ENCODE measurements around the gene SLC38A4.
"Not testable (repeated sequence)": the region's sequence is repeated elsewhere in the genome, so short reads cannot be mapped to it uniquely, and the experiment has no call there.

SLC38A4 gene

GRCh38 chr12:46775796-46776195 is 50.0 kb downstream of the SLC38A4 start:
- no peak for DNase-seq (ENCODE audit: low read depth, low spot score)

DNA sequence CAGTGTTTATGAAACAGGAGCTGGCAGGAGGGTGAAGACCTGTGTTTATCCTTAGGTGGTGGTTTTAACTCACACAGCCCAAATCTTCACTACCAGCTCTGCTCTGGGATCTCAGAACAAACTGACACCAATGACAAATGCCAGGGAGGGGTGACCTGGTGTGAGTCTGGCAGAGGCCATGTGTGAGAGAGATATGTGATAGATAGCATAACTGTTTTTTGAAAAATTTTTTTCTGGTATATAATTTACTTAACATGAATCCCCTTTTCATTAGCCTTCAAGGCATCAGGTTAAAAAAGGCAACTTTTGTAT is 51.5 kb downstream of the SLC38A4 start:
- no peak for DNase-seq (ENCODE audit: low read depth, low spot score)

DNA sequence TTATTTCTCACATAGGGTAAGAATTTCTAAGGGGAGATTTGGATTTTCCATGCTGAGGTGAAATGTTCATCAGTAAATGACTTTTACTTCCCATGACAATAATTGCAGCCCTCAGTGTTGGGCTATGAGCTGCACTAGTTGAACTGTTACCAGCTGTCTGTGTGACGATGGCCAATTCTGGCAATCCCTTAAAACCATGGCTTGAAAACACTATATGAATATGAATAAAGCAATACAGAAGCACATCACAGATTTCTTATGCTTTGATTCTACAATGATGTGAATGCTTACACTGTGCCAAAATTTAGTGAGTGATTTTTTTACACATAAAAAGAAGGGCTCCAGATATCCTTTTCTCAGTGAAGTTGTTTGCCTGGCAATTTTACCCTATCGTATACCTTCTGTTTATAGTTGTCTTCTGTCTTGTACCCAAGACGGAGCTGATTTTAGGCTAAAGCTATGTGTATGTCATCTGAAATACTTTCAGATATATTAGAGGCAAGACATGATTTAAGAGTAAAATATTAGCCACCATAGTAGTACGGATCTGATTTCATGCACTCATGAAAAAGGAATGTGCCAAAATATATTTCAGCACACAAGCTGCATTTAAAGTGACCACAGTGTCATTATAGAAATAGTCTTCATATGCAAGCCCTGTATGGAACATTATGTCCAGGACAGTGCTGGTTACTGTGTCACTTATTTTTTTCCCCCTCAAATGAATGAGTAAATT is 52.0 kb downstream of the SLC38A4 start:
- no peak for DNase-seq (ENCODE audit: low read depth, low spot score)

DNA sequence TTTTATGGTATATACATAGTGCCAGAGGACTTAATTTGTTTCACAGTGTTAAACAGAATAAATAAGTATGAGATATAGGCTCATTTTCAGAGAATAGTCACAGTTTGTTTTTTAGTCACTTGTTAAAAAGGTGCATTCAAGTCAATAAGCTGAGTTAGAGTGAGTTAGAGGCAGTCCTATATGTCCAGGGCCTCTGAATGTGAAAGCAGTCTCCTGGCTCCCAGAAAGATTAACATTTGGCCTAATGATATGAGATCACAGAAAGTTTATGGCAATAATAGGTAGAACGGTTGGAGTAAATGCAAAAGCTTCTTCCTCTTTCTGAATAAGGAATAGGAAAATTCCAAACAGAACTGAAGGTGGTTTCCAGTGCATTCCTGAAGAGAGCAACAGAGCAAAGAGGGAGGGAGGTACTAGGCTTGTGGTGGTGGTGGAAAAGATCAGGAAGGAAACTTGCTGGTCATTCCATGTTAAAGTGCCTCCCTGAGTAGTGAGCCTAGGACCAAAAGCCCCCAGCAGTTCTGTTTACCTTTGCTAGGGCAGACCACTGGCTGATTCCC is 54.4 kb downstream of the SLC38A4 start:
- DNase-seq (ENCODE audit: low read depth, low spot score) = no peak

DNA sequence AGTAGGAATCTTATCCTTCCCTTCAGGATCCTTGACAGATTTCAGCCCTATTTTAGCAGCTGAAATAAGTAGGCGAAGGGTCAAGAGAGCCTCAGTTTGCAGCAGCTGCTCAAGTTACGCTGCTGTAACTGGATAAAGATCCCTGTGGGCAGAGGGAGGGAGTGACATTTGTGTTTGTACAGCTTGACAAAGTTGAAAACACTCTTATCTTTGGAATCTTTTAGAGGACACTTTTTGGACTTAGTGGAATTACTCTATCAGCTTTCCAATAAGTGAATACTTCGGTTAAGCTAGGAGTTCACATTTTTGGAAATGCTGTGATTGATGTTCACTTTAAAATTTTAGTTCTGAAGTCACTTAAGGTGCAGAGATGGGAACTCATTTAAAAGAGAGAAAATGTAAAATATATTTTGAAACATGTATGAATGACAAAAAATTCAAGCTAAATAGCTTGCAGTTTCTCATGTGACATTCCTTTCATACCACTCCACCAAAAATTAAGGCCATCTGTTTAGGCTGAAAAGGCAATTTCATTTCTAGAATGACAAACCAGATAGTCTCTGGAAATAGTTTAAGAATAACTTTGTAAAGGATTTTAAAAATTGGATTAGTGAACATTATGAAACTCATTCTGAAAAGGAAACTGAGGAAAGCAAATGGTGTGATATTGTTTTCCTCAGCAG is 55.2 kb downstream of the SLC38A4 start:
- DNase-seq (ENCODE audit: low read depth, low spot score) = no peak

DNA sequence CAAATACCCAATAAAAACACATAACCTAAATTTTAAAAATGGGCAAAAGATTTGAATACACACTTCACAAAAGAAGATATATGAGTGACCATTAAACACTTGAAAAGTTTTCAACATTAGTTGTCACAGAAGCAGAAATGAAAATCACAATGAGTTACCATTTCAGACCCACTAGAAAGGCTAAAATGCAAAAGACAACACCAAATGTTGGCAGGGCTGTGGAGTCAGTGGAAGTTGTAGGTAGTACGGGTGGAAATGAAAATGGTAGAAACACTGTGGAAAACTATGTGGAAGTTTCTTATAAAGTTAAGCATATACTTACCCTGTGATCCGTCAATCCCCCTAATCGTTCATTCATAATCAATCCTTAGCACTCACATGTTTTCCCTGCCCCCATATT is 61.8 kb downstream of the SLC38A4 start:
- no peak for DNase-seq (ENCODE audit: low read depth, low spot score)

DNA sequence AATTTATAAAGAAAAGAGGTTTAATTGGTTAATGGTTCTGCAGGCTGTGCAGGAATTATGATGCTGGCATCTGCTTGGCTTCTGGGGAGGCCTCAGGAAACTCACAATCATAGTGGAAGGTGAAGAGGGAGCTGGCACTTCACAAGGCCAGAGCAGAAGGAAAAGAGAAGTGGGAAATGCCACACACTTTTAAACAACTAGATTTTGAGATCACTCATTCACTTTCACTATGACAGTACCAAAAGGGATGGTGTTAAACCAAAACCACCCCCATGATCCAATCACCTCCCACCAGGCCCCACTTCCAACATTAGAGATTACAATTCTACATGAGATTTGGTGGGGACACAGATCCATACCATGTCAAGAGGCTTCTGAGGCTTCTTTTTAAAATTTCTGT is 62.6 kb downstream of the SLC38A4 start:
- DNase-seq (ENCODE audit: low read depth, low spot score) = no peak

DNA sequence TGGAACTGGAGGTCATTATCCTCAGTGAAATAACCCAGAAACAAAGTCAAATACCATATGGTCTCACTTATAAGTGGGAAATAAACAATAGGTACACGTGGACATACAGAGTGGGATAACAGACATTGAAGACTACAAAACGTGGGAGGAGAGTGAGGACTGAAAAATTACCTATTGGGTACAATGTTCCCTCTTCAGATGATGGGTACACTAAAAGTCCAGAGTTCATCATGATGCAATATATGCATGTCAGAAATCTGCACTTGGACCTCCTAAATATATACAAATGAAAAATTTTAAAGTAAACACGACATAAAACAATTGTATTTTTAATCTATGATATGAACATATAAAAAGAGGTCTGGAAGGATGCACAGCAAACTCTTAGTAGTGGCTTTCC is 71.2 kb downstream of the SLC38A4 start:
- no peak for DNase-seq (ENCODE audit: low read depth, low spot score)

DNA sequence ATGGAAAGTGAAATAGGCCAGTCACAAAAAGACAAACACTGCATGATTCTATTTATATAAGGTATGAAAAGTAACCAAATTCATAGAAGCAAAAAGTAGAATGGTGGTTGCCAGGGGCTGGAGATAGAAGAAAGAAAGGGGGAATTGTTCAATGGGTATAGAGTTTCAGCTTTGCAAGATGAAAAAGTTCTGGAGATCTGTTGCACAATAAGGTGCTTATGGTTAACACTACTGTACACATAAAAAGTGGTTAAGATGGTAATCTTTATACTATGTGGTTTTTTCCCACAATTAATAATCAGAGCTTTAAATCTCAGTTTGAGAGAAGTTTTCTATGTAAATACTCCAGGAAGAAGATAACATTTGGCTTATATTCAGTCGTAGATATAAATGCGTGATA is 73.4 kb downstream of the SLC38A4 start:
- DNase-seq (ENCODE audit: low read depth, low spot score) = no peak

GRCh38 chr12:46751173-46751572 is 74.6 kb downstream of the SLC38A4 start:
- DNase-seq (ENCODE audit: low read depth, low spot score) = no peak

- DNase-seq (ENCODE audit: low read depth, low spot score) = no peak
These were observed 76.5 kb downstream of the SLC38A4 start for GRCh38 chr12:46749322-46749721.

GRCh38 chr12:46744283-46744682 is 81.5 kb downstream of the SLC38A4 start:
- no peak for DNase-seq (ENCODE audit: low read depth, low spot score)

- no peak for DNase-seq (ENCODE audit: low read depth, low spot score)
These were observed 82.3 kb downstream of the SLC38A4 start for GRCh38 chr12:46743456-46743855.

DNA sequence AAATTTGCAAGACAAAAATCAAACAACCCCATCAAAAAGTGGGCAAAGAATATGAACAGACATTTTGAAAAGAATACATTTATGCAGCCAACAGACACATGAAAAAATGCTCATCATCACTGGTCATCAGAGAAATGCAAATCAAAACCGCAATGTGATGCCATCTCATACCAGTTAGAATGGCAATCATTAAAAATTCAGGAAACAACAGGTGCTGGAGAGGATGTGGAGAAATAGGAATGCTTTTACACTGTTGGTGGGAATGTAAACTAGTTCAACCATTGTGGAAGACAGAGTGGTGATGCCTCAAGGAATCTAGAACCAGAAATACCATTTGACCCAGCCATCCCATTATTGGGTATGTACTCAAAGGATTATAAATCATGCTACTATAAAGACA is 83.5 kb downstream of the SLC38A4 start:
- DNase-seq (ENCODE audit: low read depth, low spot score) = not testable (repeated sequence)

GRCh38 chr12:46725332-46725731 is 100.5 kb downstream of the SLC38A4 start:
- no peak for DNase-seq (ENCODE audit: low read depth, low spot score)

DNA sequence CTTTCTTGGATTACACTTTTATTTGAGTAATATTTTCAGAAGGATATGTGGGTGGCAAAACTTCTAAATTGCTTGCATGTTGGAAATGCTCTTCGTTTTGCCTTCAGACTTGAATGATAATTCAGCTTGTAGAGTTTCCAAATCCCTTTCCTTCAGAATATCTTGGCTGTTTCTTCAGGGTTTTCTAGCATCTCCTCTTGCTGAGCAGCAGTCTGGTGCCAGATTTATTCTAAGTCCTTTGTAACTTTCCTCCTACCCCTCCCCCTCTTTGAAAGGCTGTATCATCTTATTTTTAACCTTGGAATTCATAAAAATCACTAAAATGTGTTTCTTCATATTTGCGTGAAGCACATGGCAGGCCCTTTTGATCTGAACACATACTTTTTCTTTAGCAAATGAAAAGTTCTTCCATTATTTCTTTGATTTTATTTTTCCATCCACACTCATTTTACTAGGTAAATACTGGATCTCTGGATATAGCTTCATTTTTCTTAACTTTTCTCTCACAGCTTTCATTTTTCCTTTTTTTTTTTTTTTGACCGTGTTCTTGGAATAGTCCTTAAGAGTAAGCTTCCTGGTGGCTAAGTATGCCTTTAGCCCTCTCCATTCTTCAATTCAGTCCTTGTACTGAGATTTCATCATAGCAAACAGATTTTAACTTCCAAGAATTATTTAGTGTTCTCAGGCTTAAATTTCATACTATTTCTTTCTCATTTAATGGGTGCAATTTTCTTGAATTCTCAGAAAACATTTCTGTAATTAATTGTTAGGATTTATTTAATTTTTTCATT is 102.0 kb downstream of the SLC38A4 start:
- no peak for DNase-seq (ENCODE audit: low read depth, low spot score)

GRCh38 chr12:46722394-46723185 is 103.2 kb downstream of the SLC38A4 start:
- no peak for DNase-seq (ENCODE audit: low read depth, low spot score)

DNA sequence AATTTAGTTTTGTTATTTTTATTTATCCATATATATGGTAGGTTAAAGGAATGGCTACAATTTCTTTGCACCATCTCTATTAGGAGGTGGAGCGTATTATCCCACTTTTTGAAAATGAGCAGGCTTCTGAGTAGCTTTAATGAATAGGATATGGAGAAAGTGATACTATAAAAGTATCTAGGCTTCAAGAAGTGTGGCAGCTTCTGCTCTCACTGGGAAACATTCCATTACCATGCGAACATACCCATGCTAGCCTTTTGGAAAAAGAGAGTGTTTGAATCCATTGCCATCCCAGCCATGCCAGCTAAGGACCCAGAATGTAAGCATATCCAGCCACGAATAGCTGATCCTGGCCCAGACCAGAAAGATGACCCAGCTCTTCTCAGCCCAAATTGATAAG is 107.3 kb downstream of the SLC38A4 start:
- DNase-seq (ENCODE audit: low read depth, low spot score) = no peak

DNA sequence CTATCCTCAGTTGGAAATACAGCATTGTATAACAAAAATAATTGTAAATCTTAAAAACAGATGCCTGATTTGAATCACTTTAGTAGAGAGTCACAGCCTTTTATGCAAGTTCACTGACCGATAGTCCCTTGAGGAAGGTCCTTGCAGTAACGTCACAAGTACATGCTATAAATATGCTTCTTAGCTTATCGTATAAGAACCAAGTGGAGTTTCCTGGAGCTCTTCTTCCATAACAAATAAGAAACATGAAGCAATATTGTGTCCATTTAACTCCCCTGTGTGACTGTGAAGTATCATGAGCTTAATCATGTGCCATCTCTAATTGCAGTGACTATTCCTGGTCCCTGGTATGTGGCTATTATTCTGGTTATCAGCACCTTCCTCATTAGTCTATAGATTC is 107.9 kb downstream of the SLC38A4 start:
- DNase-seq (ENCODE audit: low read depth, low spot score) = no peak

DNA sequence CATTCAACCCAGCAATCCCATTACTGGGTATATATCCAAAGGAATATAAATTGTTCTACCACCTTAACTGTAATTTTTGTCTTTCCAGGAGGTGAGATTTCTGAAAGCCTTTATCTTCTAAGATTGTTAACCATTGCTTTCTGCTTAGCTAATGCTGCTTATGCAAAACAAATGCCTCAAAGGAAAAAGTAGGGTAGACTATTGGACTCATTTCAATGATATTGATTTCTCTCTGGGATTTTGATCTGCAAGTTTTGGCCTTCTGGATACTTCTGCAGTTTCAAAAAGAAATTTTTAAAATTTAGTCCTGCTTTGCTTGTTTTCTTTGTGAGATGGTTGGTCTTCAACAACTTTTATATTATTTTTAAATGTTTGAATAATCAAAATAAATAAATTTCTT is 108.6 kb downstream of the SLC38A4 start:
- DNase-seq (ENCODE audit: low read depth, low spot score) = no peak
